Testis (tissue), 2 donors: ENCODE data around the gene FBXL17.

ENCODE experiments used
- POLR2A ChIP-seq: fragments of 450-650 bp; IDR thresholded peaks from one replicate; pipeline ENCODE4 v1.6.1; 2017; ENCODE audit warnings: antibody characterized with exemption, mild to moderate bottlenecking, moderate library complexity
- TF ChIP-seq, protein P1 (sequence below), 3 experiments: fragments of 450-650 bp in 2 of 3; fragments of 200-600 bp in 1 of 3; sonication (generic) in 1 of 3; IDR thresholded peaks; one replicate each; pipeline ENCODE4 v1.5.1; 2016 to 2019; ENCODE audit warnings: antibody characterized with exemption in 3 of 3, mild to moderate bottlenecking in 2 of 3, moderate library complexity in 1 of 3

DNA sequence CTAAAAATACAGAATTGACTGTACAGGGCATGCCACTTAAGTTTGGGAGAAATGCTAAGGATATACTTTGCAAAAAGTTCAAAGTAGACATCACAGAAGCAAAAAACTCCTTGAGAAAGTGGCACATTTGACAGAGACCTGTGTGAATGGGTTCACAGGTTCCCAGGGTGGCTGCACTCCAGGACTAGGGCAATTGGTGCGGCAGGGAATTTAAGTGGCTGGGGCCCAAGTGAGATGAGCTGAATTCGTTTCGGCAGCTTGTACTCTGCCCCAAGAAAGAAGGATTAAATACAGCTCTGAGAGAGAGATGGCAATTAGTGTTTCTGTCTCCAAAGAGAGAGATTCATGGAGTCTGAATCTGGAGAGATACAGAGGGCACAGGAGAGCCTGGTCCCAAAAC lies 280.1 kb downstream of the FBXL17 start:
- TF ChIP-seq, protein P1, sequence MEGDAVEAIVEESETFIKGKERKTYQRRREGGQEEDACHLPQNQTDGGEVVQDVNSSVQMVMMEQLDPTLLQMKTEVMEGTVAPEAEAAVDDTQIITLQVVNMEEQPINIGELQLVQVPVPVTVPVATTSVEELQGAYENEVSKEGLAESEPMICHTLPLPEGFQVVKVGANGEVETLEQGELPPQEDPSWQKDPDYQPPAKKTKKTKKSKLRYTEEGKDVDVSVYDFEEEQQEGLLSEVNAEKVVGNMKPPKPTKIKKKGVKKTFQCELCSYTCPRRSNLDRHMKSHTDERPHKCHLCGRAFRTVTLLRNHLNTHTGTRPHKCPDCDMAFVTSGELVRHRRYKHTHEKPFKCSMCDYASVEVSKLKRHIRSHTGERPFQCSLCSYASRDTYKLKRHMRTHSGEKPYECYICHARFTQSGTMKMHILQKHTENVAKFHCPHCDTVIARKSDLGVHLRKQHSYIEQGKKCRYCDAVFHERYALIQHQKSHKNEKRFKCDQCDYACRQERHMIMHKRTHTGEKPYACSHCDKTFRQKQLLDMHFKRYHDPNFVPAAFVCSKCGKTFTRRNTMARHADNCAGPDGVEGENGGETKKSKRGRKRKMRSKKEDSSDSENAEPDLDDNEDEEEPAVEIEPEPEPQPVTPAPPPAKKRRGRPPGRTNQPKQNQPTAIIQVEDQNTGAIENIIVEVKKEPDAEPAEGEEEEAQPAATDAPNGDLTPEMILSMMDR (IDR thresholded peaks at IDR 0.05) = no peak
- TF ChIP-seq POLR2A = no peak
